Upper lobe of right lung (tissue), 1 donor: ENCODE results near the gene MRPS6. TPM values are rescaled to one million over a fixed set of nuclear protein-coding genes. Genes with fewer than 3 reads are reported as not detected.

ENCODE experiments used
- ATAC-seq: fragments of 200-7000 bp; cut with Tn5 transposase; one replicate; pipeline ENCODE4 v1.9.1; 2020; ENCODE audit warnings: mild to moderate bottlenecking, moderate library complexity
- DNase-seq: peaks from one replicate; pipeline ENCODE4 v3.0.0-alpha.2; 2020
- H3K27ac ChIP-seq: fragments of 200-600 bp; one replicate; pipeline ENCODE4 v1.8.0; 2022
- H3K27me3 ChIP-seq: fragments of 200-600 bp; one replicate; pipeline ENCODE4 v1.8.0; 2022; ENCODE audit warnings: mild to moderate bottlenecking
- H3K36me3 ChIP-seq: fragments of 200-600 bp; one replicate; pipeline ENCODE4 v1.8.0; 2022
- H3K4me1 ChIP-seq: fragments of 200-600 bp; one replicate; pipeline ENCODE4 v1.8.0; 2022
- H3K4me3 ChIP-seq: fragments of 200-600 bp; one replicate; pipeline ENCODE4 v1.8.0; 2022; ENCODE audit warnings: mild to moderate bottlenecking
- H3K9me3 ChIP-seq: fragments of 200-600 bp; one replicate; pipeline ENCODE4 v1.8.0; 2022
- intact Hi-C: fragments of 100-400 bp; cut with DNase I; formaldehyde crosslinking; loops from one replicate; pipeline ENCODE4 v1.11.0; 2022
- total RNA-seq: library from RNA; stranded (reverse); fragmentation: NEBNext Ultra II Directional; extraction: Animal tissue kit (Norgen Biotek cat#: 25700); gene quantifications from one replicate; pipeline ENCODE4 v1.2.1, GENCODE V29; 2021
- TF ChIP-seq, protein P1 (sequence below): fragments of 200-600 bp; IDR thresholded peaks from one replicate; pipeline ENCODE4 v1.8.0; 2022; ENCODE audit warnings: antibody characterized with exemption
- donor health status: DM: no; HTN: yes; CAD: no; lungs with severe emphysema.

Gene MRPS6
- total RNA-seq, 1 donor from 2014 or later: 57.6 TPM

GRCh38 chr21:34031835-34032370, 41.5 kb upstream of the MRPS6 start:
- no peaks in the 10 kb centered on the region for H3K27me3 ChIP-seq
- DNase-seq (no peak), ATAC-seq (no peak)
- H3K36me3 ChIP-seq: no peaks in the 10 kb centered on the region
- H3K27ac ChIP-seq: no peak overlapping the region
- intact Hi-C loops: no loop called here
- TF ChIP-seq, protein P1, sequence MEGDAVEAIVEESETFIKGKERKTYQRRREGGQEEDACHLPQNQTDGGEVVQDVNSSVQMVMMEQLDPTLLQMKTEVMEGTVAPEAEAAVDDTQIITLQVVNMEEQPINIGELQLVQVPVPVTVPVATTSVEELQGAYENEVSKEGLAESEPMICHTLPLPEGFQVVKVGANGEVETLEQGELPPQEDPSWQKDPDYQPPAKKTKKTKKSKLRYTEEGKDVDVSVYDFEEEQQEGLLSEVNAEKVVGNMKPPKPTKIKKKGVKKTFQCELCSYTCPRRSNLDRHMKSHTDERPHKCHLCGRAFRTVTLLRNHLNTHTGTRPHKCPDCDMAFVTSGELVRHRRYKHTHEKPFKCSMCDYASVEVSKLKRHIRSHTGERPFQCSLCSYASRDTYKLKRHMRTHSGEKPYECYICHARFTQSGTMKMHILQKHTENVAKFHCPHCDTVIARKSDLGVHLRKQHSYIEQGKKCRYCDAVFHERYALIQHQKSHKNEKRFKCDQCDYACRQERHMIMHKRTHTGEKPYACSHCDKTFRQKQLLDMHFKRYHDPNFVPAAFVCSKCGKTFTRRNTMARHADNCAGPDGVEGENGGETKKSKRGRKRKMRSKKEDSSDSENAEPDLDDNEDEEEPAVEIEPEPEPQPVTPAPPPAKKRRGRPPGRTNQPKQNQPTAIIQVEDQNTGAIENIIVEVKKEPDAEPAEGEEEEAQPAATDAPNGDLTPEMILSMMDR: no peak
- H3K4me3 ChIP-seq: no peak overlapping the region
- no peaks in the 10 kb centered on the region for H3K4me1 ChIP-seq
- H3K9me3 ChIP-seq: no peaks in the 10 kb centered on the region

- Histone ChIP-seq H3K36me3 (no peaks in the 10 kb centered on the region), H3K9me3 (no peaks in the 10 kb centered on the region), H3K27ac (no peak overlapping the region), H3K27me3 (no peaks in the 10 kb centered on the region), H3K4me1 (no peaks in the 10 kb centered on the region), H3K4me3 (no peak overlapping the region)
- ATAC-seq (no peak), DNase-seq (no peak)
- TF ChIP-seq, protein P1: no peak
- intact Hi-C loops: no loop called here
Measured at GRCh38 chr21:34034369-34035014, 38.9 kb upstream of the MRPS6 start.

DNA sequence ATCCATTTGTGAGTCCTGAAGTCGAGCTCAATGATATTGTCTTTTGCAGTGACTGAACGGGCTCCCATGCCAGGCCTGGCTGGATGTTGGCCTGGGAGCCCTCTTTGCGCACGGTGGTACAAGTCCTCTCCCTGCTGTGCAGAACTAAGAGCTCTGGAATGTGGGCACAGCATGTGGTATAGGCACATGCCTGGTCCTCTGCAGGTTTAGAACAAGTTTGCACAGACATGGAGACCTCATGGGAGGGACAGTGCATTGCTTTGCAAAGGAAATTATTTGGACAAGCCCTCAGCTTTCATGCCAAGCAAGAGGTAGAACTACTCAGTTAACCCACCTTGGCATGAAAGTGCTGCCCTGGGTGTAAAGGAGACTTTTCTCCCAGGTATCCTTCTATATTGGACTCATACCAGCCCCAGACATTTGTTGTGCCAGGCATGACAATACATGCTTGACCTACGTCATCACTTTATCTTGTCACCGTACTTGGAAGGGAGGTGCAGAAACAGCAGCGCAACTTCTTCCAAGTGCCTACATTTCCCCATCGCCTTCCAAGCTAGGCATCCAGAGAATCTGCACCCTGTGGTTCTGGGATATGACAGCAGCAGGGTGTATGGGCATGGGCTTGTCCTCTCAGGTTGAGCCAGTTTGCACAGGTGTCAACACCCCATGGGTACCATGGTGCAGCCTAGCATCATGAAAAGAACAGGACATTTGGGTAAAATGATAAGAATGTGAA, 37.6 kb upstream of the MRPS6 start:
- TF ChIP-seq, protein P1: no peak
- no peaks in the 10 kb centered on the region for H3K4me1 ChIP-seq
- no peak for ATAC-seq

DNA sequence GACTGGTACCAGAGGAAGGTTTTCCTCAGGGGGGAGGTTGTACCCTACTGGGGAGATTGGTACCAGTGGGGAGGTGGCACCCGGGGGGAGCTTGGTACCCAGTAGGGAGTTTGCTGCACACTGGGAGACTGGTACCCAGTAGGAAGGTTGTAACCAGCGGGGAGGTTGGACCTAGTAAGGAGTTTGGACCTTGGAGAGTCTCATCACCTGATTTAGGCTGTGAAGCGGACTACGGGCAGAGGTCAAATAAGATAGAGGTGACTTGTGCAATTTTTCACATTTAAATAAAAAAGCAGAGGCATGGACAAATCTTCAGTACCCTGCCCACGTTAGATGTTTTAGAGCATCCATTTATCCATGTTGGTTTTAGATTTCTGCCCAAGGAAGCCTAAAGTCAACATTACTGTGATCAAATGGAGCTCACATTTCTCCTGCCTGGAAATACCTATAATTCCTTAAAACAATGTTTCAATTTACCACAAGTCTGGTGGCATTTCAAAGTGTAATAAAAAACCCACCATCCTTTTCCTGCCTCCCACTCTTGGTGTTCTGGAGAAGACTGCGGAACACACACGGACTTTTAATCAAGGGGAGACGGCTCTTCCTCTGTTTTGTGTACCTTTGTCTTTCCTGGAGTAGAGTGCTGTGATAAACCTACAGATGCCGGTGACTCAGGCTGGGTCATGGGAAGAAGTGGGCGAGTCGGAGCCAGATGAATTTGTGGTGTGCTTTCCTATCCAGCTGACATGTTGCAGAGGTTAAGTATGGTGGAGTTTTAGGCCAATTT, 36.2 kb upstream of the MRPS6 start:
- no peak overlapping the region for H3K4me3 ChIP-seq
- intact Hi-C loops: no loop called here
- H3K9me3 ChIP-seq: no peaks in the 10 kb centered on the region
- no peaks in the 10 kb centered on the region for H3K27me3 ChIP-seq
- no peaks in the 10 kb centered on the region for H3K4me1 ChIP-seq
- no peaks in the 10 kb centered on the region for H3K36me3 ChIP-seq
- H3K27ac ChIP-seq: no peak overlapping the region
- ATAC-seq (no peak), DNase-seq (no peak)
- TF ChIP-seq, protein P1: no peak

More for the DNA sequence above, 37.6 kb upstream of the MRPS6 start:
- Histone ChIP-seq H3K27me3 (no peaks in the 10 kb centered on the region), H3K27ac (no peak overlapping the region), H3K36me3 (no peaks in the 10 kb centered on the region), H3K4me3 (no peak overlapping the region), H3K9me3 (no peaks in the 10 kb centered on the region)
- intact Hi-C loops: no loop called here
- DNase-seq: no peak

- ATAC-seq (no peak), DNase-seq (no peak)
- Histone ChIP-seq H3K36me3 (no peaks in the 10 kb centered on the region), H3K4me3 (no peak overlapping the region), H3K4me1 (no peaks in the 10 kb centered on the region), H3K27me3 (no peaks in the 10 kb centered on the region), H3K27ac (no peak overlapping the region), H3K9me3 (no peaks in the 10 kb centered on the region)
- TF ChIP-seq, protein P1: no peak
- intact Hi-C loops: no loop called here
Measured at GRCh38 chr21:34039678-34040382, 33.5 kb upstream of the MRPS6 start.
